ENCODE data around the gene SLC18B1.

Gene SLC18B1

DNA sequence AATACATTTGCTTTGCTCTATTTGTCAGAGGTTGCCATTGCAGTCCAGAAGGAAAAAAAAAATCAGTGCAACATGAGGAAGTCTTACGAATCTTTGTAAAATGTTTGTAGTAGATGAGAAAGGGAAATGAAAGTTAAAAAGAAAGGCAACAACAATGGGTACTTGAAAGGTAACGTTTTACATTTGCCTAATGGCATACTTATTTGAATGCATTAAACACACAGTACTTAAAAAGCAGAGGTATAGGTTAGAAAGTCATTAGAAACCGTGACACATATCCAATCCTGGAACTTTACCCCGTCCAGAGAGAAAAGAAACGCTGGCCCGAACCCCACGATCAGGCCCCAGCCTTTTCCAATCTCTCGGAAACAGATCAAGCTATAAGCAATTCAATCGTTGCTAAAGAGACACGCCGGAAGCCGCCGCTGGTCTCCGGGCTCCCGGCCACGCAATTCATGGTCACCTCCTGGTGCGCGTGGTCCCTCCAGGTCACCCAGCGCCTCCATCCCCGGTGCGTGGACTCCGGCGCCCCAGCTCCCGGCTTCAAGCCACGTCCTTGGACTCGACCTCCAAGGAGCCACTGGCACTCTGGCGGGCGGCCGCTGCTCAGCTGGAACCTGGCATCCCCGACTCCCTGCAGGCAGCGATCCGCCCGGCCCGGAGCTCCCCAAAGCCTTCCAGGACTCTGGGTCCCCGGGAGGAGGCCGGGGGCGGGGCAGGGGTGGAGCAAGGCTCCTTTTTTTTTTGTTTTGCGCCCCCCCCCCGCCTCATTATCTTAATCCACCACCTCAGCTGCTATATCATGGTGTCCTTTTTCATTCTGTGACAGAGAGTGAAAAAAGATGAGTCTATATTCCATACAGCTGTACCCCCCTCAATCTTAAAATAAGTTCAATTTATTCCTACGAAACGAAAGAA is at the start of gene SLC18B1:
Gene SLC18B1 (minus strand): TSS at position 687 of the 918 bp plus-strand sequence. CDS start 181 bp downstream, at position 506.
- peak; percentile 60 for DNase-seq (ENCODE audit: low spot score)

GRCh38 chr6:132843316-132844035 is 45.0 kb upstream of the SLC18B1 start:
- no peak for DNase-seq (ENCODE audit: low spot score)

- DNase-seq (ENCODE audit: low spot score) = no peak
These were observed 43.5 kb upstream of the SLC18B1 start for GRCh38 chr6:132841966-132842365.

DNA sequence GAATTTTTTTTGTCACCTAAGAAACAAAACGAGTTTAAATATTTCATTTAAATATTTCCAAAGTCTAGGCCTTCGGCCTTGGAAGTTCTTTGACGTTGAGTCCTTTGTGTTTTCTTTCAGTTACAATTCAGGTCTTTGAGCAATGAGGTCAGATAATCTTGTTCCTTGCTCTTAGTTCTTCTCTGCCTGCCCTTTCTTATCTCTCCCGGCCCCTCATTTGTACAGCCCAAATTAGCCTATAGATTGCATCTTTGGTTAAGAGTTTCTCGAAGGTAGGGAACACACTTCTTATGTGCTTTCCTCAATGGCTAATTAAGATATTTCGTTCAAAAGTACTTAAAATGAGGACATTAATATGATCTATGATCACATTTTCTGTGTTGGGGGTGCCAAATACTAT is 34.5 kb upstream of the SLC18B1 start:
- DNase-seq (ENCODE audit: low spot score) = no peak

GRCh38 chr6:132830334-132830751 is 31.9 kb upstream of the SLC18B1 start:
- DNase-seq (ENCODE audit: low spot score) = peak; percentile 47

- DNase-seq (ENCODE audit: low spot score) = peak; percentile 60
These were observed 22.4 kb upstream of the SLC18B1 start for GRCh38 chr6:132820629-132821381.

- DNase-seq (ENCODE audit: low spot score) = peak; percentile 47
These were observed 21.1 kb upstream of the SLC18B1 start for GRCh38 chr6:132819405-132820161.

- DNase-seq (ENCODE audit: low spot score) = no peak
These were observed 20.2 kb upstream of the SLC18B1 start for GRCh38 chr6:132818404-132819359.

GRCh38 chr6:132817554-132818403 is 19.3 kb upstream of the SLC18B1 start:
- DNase-seq (ENCODE audit: low spot score) = no peak

DNA sequence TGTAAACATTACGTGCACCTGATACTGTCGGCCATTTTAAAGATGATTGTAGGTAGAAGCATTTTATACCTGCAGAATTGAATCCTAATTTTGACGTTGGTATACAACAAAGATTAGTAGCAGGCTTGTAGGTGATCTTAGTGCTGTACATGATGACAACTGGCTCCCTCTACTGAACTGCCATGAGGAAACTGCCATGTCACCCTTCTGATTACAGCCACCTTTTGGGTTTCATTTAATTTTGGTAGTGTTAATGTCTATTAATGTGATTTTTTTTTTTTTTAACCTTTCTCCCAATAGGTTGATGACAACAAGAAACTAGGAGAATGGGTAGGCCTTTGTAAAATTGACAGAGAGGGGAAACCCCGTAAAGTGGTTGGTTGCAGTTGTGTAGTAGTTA is 18.2 kb upstream of the SLC18B1 start:
- DNase-seq (ENCODE audit: low spot score) = no peak

- DNase-seq (ENCODE audit: low spot score) = no peak
These were observed 16.5 kb upstream of the SLC18B1 start for GRCh38 chr6:132814716-132815570.

DNA sequence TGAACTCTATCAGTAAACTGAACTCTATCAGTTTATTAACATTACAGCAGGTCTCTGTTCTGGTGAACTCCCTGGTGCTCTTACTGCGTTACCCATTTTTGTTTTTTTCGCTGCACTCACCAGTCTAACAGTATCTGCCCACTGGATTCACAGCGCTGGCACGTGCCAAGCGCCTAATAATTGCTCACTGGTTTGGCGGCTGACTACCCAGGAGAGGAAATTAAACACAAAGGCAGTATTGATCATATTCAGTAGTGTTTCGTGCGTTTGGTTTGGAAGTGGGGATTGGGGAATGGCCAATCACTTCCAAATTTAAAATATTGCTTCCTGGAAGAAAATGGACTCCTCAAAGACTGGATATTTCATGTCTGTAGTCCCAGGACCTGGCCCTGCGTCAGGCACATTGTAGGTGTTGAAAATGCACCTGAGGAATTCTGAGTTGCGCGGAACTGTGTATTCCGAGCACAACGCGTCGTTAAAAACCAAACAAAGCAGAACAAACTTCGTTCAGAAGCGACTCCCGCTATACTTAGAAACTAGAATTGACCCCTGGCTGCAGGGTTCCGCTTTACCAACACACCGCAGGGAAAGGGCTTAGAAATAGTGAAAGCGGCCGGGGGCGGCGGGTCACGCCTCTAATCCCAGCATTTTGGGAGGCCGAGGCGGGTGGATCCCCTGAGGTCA is 14.9 kb upstream of the SLC18B1 start:
- DNase-seq (ENCODE audit: low spot score) = peak; percentile 68

GRCh38 chr6:132812756-132813172 is 14.3 kb upstream of the SLC18B1 start:
- DNase-seq (ENCODE audit: low spot score) = no peak

GRCh38 chr6:132812255-132812732 is 13.9 kb upstream of the SLC18B1 start:
- DNase-seq (ENCODE audit: low spot score) = peak; percentile 34

DNA sequence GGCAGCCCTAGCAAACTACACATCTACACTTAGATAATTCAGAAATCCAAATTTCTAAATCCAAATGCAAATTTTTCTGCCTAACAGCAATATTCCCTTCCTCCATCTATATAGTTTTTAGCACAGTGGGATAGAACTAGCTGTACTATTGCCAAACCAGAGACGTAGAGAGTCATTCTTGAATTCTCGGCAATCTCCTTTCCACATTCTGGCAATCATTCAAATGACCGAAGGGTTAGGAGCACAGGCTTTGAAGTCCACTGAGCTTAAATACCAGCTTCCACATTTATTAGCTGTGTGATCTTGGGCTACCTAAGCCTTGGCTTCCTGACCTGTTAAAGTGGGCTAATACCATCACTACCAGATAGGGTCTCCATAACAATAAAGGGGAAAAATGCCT is 12.8 kb upstream of the SLC18B1 start:
- DNase-seq (ENCODE audit: low spot score) = no peak

- no peak for DNase-seq (ENCODE audit: low spot score)
These were observed 7.1 kb upstream of the SLC18B1 start for GRCh38 chr6:132805548-132805947.

DNA sequence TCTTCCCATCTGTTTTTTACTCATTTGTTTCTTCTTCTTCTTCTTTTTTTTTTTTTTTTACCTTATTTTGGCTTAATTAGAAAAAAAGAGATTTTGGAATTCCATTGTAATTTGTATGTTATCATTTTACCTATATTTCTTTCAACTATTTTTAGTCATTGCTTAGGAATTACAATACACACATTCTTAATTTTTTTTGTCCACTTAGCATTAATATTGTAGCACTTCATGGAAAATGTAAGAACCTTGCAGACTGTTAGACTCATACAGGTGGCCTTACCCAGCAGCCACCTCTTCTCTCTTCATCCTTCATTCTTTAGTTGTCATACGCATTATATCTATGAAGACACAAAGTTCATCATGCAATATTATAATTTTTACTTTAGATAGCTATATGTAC is 5.8 kb upstream of the SLC18B1 start:
- no peak for DNase-seq (ENCODE audit: low spot score)

DNA sequence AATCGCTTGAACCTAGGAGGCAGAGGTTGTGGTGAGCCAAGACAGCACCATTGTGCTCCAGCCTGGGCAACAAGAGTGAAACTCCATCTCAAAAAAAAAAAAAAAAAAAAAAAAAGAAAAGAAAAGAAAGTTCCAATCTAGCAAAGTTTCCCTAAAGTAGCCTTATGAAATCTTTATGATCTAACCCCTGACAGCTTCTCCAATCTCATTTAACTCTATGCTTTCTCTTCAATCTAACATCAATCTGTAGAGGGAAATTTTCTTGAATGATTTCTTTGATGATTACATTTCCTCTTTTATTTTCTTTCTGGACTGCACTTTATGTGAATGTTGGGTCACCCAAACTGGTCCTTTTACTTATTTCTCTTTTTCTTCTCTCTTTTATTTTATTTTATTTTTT is 2.2 kb upstream of the SLC18B1 start:
- no peak for DNase-seq (ENCODE audit: low spot score)

Data from cerebellar cortex (tissue), 1 donor.